ENCODE results near the gene REXO1. TPM values are rescaled to one million over a fixed set of nuclear protein-coding genes. Genes with fewer than 3 reads are reported as not detected.

REXO1 gene
- polyA plus RNA-seq, 2 of the 4 experiments (the other 2 are of a cell fraction), result 5.6 to 13.8 TPM

DNA sequence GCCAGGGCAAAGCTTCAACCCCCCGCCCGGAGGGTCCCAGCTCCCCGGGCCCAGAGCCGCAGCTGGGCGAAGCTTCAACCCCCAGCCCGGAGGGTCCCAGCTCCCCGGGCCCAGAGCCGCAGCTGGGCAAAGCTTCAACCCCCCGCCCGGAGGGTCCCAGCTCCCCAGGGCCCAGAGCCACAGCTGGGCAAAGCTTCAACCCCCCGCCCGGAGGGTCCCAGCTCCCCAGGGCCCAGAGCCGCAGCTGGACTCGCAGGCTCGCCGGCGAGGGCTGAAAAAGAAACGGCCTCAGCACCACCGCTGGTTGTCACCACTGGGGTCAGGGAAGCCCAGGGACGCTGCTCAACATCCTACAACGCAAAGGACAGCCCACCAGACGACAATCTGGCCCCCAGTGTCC lies 5.2 kb downstream of the REXO1 start:
- CTCF ChIA-PET, result interaction anchor here (1.7 to 14.0 kb wide), 3 partner anchors 10 to 171 kb away, joined by 6 to 212 read pairs (median 8); no protein-coding TSS in a partner anchor
- no peak for FAIRE-seq
- Histone ChIP-seq H3K4me3 (no peak overlapping the region), H3K27ac (no peak overlapping the region), H3K4me1 (peaks cover 15% of the 10 kb centered on the region), H3K9me3 (no peaks in the 10 kb centered on the region), H3K4me2 (no peak overlapping the region)
- ATAC-seq, result no peak
- WGBS (ENCODE audit: missing lambda C conversion rate), result 100% methylated on average over 1 of the region's 22 CpGs
- DNase-seq (ENCODE audit: low read depth in 1 of 2, low spot score in 1 of 2), result no peak
- no peak for TF ChIP-seq HOXB13 (CRISPR knock-in tag; IDR thresholded peaks at IDR 0.05; ENCODE audit: low read depth)
- no peak for TF ChIP-seq TP53 (CRISPR knock-in tag; IDR thresholded peaks at IDR 0.05)
- TF ChIP-seq CHD4 (IDR thresholded peaks at IDR 0.05; ENCODE audit: borderline replicate concordance), result no peak
- TF ChIP-seq KDM1A (IDR thresholded peaks at IDR 0.05; ENCODE audit: low read depth), result no peak
- TF ChIP-seq EHF (CRISPR knock-in tag; IDR thresholded peaks at IDR 0.05), result no peak
- TF ChIP-seq KDM5A (IDR thresholded peaks at IDR 0.05), result no peak
- TF ChIP-seq, protein P1, sequence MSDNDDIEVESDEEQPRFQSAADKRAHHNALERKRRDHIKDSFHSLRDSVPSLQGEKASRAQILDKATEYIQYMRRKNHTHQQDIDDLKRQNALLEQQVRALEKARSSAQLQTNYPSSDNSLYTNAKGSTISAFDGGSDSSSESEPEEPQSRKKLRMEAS (IDR thresholded peaks at IDR 0.05), result no peak
- no peak for TF ChIP-seq CEBPB (IDR thresholded peaks at IDR 0.05)
- TF ChIP-seq MYC (IDR thresholded peaks at IDR 0.05; ENCODE audit: borderline replicate concordance, low read length), result no peak
- TF ChIP-seq FOXS1 (CRISPR knock-in tag; IDR thresholded peaks at IDR 0.05), result no peak
- TF ChIP-seq JUN (IDR thresholded peaks at IDR 0.05), result no peak
- TF ChIP-seq RAD21 (conservative IDR thresholded peaks at IDR 0.05 in 1 of 2, IDR thresholded peaks at IDR 0.05 in 1 of 2), result no peak
- POLR2A ChIA-PET, result no interaction called here

- H3K4me3 ChIP-seq, result no peak overlapping the region
- no peak for DNase-seq (ENCODE audit: low read depth in 1 of 2, low spot score in 1 of 2)
- no peak overlapping the region for H3K27ac ChIP-seq
- ChIA-PET CTCF (interaction anchor here (6.5 to 14.0 kb wide), 2 partner anchors 11 to 16 kb away, joined by 60 to 212 read pairs; no protein-coding TSS in a partner anchor), POLR2A (interaction anchor here (1.2 kb wide), 1 partner anchor 14 kb away, joined by 3 read pairs; no protein-coding TSS in a partner anchor)
- FAIRE-seq, result no peak
- no peak overlapping the region for H3K4me2 ChIP-seq
- TF ChIP-seq RFX5 (IDR thresholded peaks at IDR 0.05), result no peak
- WGBS (ENCODE audit: missing lambda C conversion rate), result 87% methylated on average over 16 of the region's 35 CpGs
- ATAC-seq, result no peak
- no peaks in the 10 kb centered on the region for H3K9me3 ChIP-seq
- peaks cover 7% of the 10 kb centered on the region for H3K4me1 ChIP-seq
These were observed 6.9 kb downstream of the REXO1 start for GRCh38 chr19:1841209-1841924.

GRCh38 chr19:1840541-1841115 lies 7.7 kb downstream of the REXO1 start:
- POLR2A ChIA-PET, result interaction anchor here (1.2 kb wide), 1 partner anchor 14 kb away, joined by 3 read pairs; no protein-coding TSS in a partner anchor
- CTCF ChIA-PET, result interaction anchor here (6.5 to 14.0 kb wide), 2 partner anchors 11 to 16 kb away, joined by 60 to 212 read pairs; no protein-coding TSS in a partner anchor
- Histone ChIP-seq H3K4me1 (no peaks in the 10 kb centered on the region), H3K4me3 (no peak overlapping the region), H3K27ac (no peak overlapping the region), H3K9me3 (no peaks in the 10 kb centered on the region), H3K4me2 (no peak overlapping the region)
- no peak for DNase-seq (ENCODE audit: low read depth in 1 of 2, low spot score in 1 of 2)
- 83% methylated on average over 19 of the region's 22 CpGs for WGBS (ENCODE audit: missing lambda C conversion rate)
- no peak for TF ChIP-seq MAFK (IDR thresholded peaks at IDR 0.05; ENCODE audit: partially characterized antibody)
- no peak for TF ChIP-seq HOXB13 (CRISPR knock-in tag; IDR thresholded peaks at IDR 0.05; ENCODE audit: low read depth)
- TF ChIP-seq TP53 (CRISPR knock-in tag; IDR thresholded peaks at IDR 0.05), result no peak
- no peak for TF ChIP-seq CTCF (IDR thresholded peaks at IDR 0.05)
- no peak for ATAC-seq
- FAIRE-seq, result no peak

Data from A549 (cell line).